NCI-H460 (cell line): ENCODE measurements around the gene DNAH5. TPM values are rescaled to one million over a fixed set of nuclear protein-coding genes. Genes with fewer than 3 reads are reported as not detected.

Experiments used
- DNase-seq: peaks from one replicate; pipeline ENCODE4 v3.0.0-alpha.2; 2016; ENCODE audit warnings: low read depth; ENCODE audit errors: extremely low read depth
- total RNA-seq: library from RNA; depleted of rRNA; stranded (reverse); fragments of >200 nt; shearing (Covaris generic); gene quantifications from 2 replicates; pipeline ENCODE4 v1.2.3, GENCODE V29; 2014

Gene DNAH5
- total RNA-seq, 1 experiment from 2014 or later, result 0.82 TPM

- no peak for DNase-seq
These were observed 783 bp upstream of the DNAH5 start for GRCh38 chr5:13945271-13945670.

- no peak for DNase-seq
These were observed 812 bp downstream of the DNAH5 start for GRCh38 chr5:13943676-13944075.

GRCh38 chr5:13941468-13941867, 3.0 kb downstream of the DNAH5 start:
- DNase-seq, result no peak

DNA sequence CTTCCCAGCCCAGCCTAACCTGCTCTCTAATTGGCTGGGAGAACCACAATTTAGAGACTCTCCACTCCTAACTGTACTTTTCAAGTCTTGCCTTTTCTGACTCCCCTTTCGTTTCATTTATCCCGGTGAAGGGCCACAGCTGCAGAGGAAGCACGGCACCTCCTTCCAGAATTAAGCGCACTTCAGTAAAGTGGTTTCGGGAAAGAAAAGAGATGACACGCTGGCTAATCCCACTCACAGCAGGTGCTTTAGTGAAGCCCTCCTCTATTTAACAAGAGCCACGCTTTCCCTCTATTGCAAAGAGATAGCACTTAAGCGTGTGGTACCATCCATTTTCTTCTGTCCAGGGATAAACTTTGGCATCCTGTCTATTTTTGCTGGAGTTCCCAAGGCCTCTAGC, 4.8 kb downstream of the DNAH5 start:
- DNase-seq, result no peak

- no peak for DNase-seq
These were observed 9.6 kb downstream of the DNAH5 start for GRCh38 chr5:13934921-13935320.

- DNase-seq, result no peak
These were observed 10.4 kb downstream of the DNAH5 start for GRCh38 chr5:13934125-13934524.

GRCh38 chr5:13932561-13932960, 11.9 kb downstream of the DNAH5 start:
- no peak for DNase-seq

DNA sequence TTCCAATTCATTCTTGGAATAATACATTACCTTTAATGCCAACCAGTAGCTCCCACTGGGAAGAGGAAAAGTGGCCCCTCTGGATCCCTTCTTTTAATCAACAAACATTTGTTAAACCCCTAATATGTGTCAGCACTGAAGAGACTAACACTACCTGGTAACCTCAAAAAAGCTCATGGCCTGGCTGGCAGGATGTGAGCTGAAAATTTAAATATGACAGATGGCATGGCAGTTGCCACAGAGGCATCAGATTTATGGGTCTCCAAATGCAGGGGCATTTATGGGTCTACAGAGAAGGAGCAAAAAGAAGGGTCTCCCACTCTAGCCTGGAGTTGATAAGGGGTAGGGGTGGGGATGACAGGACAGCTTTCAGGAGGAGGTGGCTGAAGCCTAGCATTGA, 12.5 kb downstream of the DNAH5 start:
- DNase-seq, result no peak

DNA sequence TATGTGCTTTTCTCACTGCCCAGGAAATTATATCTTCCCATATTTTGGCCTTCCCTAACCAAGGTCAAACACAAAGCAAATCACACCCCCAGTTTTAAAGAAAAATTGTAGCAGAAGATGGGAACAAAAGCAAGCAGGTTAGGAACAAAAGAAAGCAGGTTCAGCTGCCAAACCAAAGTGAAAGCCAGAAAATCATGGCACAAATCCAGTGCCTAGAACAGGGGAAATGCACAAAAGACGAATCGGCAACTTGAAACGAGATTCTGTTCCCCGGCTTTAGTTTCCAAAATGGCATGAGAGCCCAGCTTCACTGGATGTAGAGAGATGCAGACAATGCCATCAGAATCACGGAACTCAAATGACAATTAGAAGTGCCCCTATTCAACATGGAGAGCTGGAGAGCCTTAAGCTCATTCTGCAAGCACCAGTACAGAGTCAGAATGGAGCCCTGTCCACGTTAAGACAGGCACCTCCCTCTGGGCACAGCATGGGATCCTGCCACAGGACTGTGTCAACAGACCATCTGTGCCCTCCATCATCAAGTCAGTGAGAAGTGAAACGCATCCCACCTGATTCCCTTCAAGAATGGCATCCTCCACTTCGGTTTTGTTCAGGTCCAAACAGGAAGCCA, 13.8 kb downstream of the DNAH5 start:
- no peak for DNase-seq

- no peak for DNase-seq
These were observed 17.8 kb downstream of the DNAH5 start for GRCh38 chr5:13926731-13927130.

DNA sequence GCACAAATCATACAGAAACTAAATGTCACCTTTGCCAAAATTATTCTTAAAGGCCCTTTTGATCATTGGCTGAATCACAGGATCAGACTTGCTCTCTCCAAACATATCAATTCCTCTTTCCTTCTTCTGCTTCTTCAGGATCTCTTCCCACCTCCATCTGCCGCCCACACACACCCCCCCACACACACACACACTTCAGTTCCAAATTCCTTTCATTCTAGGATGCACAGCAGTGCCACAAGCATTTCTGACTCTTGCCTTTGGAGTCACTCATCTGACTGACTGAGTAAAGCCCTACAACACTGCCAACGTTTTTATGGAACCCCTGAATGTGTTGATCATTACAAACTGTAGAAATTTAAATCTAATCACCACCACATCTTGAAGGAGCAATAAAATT, 22.9 kb downstream of the DNAH5 start:
- no peak for DNase-seq

DNA sequence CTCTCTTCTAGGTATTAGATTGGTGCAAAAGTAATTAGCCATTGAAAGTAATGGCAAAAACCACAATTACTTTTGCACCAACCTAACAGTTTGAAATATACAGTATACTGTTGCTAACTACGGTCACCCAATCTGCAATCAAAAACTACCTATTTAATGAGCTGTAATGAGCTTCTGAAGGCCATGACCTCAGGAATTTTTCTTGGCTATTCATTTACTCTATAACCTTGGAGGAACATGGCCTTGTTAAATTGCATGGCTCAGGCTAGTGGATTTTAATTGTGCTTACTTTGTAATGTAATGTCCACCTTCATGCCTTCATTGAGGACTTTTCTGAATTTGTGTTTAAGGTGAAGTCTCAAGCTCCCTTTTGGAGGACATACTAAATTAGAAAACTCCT, 24.7 kb downstream of the DNAH5 start:
- DNase-seq, result no peak

DNA sequence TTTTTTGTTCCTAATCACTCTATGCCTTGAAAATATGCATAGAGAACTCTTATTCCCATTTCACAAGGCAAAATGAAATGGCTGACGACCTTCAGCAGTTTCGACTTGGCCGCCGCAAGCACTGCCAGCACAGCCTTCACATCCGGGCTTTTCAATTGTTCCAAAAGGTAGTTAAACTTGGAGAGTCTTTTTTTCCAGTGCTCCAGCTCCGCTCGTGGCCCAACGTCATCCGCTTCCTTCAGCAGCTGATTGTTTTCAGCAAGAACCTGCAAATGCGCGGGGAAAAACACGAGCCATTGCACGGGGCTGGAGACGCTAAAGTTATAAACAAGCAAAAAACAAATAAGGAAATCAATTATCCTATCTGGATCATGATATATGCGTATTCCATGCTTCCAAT, 25.4 kb downstream of the DNAH5 start:
- no peak for DNase-seq

DNA sequence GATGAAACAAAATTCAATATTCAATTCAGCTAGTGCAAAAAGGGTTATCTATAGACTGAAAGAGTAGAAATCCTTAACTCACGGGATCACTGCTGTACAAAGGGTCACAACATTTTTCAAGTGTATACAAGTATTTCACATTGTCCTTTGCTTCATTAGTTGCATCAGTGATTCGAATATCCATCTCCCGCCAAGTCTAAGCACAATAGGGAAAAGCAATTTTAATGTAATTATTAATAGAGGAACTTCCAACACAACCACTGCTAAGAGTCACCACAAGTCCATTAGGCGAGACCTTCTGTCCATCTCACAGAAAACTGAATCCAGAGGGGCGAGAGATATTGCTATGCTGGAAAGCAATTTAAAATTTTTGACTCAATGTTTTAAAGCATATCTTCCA, 27.4 kb downstream of the DNAH5 start:
- no peak for DNase-seq

DNA sequence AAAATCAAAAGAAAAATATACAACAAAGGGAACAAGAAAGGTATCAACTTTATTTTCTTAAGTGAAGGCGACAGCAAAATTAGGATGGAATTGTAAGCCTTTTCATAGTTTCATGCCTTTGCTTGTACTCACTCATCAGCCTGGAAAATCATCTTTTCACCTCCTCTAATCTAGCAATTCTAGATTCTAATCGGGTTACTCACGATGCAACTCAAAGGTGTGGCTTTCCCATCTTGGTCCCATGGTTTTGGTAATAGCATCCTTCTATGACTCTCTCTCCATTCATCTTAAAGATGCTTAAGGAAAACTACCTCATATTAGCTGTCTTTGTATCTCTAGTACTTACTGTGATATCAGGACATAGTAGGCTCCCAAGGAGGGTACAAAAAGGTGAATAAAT, 30.5 kb downstream of the DNAH5 start:
- no peak for DNase-seq

DNA sequence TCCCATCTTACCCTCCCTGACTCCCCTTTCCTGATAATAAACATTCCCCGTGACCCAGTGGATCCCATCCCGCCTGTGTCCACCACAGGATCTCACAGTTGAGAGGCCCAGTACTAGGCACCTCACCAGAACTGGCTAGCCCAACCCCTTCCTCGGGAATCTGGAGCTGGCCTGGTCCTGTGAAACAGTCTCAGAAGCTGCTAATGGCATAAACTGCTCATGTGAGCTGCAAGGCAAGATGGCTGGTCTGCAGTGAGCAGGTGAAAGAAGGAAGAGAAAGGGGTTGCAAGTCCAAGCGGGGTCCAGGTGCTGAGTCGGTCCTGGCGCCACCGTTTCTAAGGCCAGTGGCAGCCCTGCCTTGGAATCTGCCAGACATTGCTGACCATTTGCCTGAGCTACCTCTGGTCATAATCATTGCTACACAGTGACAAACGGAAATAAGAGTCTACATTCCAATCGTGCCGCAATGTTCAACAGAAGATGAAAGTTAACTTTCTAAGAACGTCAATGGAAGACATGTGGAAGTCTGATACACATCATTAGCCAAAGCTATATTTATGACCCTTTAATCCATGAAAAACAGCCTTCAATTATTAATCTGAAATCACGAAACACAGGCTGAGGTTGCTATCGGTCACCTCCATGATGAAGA, 33.7 kb downstream of the DNAH5 start:
- DNase-seq, result no peak

- no peak for DNase-seq
These were observed 34.3 kb downstream of the DNAH5 start for GRCh38 chr5:13910201-13910600.

GRCh38 chr5:13909271-13909670, 35.2 kb downstream of the DNAH5 start:
- DNase-seq, result no peak

DNA sequence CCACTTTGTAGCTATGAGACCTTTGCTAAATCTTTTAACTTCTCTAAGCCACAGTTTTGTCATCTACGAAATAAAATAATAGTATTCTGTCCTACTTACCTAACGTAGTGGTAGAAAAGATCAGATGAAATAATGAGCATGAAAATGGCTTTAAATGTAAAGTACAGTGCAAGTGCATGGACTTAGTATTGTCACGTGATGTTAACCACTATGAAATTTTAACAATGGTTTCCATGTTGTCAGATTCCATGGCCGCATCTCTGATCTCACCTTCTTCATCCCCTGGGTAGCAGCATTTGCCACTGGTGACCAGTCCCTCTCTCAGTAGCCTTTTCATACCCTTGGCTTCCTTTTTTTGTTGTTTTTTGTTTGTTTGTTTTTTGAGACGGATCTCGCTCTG, 45.9 kb downstream of the DNAH5 start:
- DNase-seq, result no peak

- DNase-seq, result no peak
These were observed 66.1 kb downstream of the DNAH5 start for GRCh38 chr5:13878357-13878756.

DNA sequence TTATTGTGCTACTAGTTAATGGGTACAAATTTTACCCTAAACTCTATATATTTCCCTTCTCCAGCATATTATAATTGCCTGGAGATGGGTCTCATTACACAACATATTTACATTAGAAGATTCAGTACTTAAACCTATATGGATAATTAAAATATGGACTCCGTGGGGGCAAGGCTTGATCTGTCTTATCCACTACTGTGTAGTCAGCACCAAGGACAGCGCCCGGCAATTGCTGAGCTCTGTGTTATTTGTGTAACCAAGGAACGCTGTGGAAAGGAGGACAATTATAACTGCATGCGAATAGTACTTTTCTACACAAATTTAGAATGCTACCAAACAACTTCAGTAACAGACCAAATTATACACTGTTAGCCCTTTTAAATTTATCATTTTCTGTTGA, 77.7 kb downstream of the DNAH5 start:
- peak; percentile 58 for DNase-seq

DNA sequence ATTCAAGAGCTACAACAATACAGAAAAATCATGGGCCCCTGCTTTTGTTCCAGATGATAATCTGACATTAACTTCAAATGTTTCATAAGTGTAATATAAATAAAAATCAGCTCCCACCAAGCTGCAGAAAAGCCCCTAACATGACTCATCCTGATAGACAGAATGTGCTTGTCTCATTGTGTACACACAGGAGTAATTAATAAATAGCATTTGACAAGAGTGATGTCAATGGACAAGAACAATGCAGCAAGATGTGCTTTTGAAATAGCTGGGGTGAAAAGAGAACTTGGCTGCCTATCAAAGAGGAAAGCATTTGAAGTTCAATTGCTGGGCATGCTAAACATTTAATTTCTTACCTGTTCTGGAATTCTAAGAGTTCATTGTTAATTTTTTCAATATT, 79.2 kb downstream of the DNAH5 start:
- no peak for DNase-seq

GRCh38 chr5:13860146-13860545, 84.3 kb downstream of the DNAH5 start:
- no peak for DNase-seq
